K562 (cell line): ENCODE data around the gene FCHO1. TPM values are rescaled to one million over a fixed set of nuclear protein-coding genes. Genes with fewer than 3 reads are reported as not detected.

Source experiments
- ATF6 ChIP-seq: sonication (generic); formaldehyde crosslinking; IDR thresholded peaks from 2 replicates; pipeline ENCODE4 v1.4.0; 2020; ENCODE audit warnings: mild to moderate bottlenecking, missing genetic modification reagents
- CCNT2 ChIP-seq: IDR thresholded peaks from 2 replicates; pipeline ENCODE4 v1.6.1; 2011; ENCODE audit warnings: borderline replicate concordance, low read depth, mild to moderate bottlenecking, moderate library complexity, mixed read lengths, low read length; ENCODE audit not compliant: insufficient read length; ENCODE audit errors: extremely low read depth
- JUN ChIP-seq, 2 experiments: sonication (generic) in 1 of 2; formaldehyde crosslinking in 1 of 2; IDR thresholded peaks; 2 replicates each; pipeline versions ENCODE4 v1.6.1 to v1.8.0; 2012 to 2022; ENCODE audit warnings: borderline replicate concordance in 2 of 2, mild to moderate bottlenecking in 2 of 2, improper control_type of control experiment in 1 of 2, low read depth in 1 of 2, low read length in 1 of 2, missing genetic modification reagents in 1 of 2
- LARP7 ChIP-seq: fragments of 450-650 bp; IDR thresholded peaks from 2 replicates; pipeline ENCODE4 v1.6.1; 2016
- LEF1 ChIP-seq: fragments of 450-650 bp; IDR thresholded peaks from 2 replicates; pipeline ENCODE4 v1.6.1; 2016; ENCODE audit warnings: mild to moderate bottlenecking
- MLX ChIP-seq, 2 experiments: fragments of 450-650 bp in 1 of 2; sonication (generic) in 1 of 2; formaldehyde crosslinking; conservative IDR thresholded peaks; 2 replicates each; pipeline versions ENCODE4 v1.4.0 to v1.8.1; 2020 to 2022; ENCODE audit warnings: mild to moderate bottlenecking in 1 of 2, missing genetic modification reagents in 1 of 2
- NELFE ChIP-seq: IDR thresholded peaks from 2 replicates; pipeline ENCODE4 v1.6.1; 2011; ENCODE audit warnings: mild to moderate bottlenecking; ENCODE audit not compliant: insufficient read depth, insufficient read length
- PHF21A ChIP-seq: fragments of 450-650 bp; IDR thresholded peaks from 2 replicates; pipeline ENCODE4 v1.6.1; 2017; ENCODE audit warnings: low read depth, borderline replicate concordance
- SMAD3 ChIP-seq: fragments of 450-650 bp; formaldehyde crosslinking; conservative IDR thresholded peaks from 2 replicates; pipeline ENCODE4 v1.4.0; 2020; ENCODE audit warnings: mild to moderate bottlenecking
- SMARCE1 ChIP-seq: fragments of 450-650 bp; IDR thresholded peaks from 2 replicates; pipeline ENCODE4 v1.7.1; 2016; ENCODE audit warnings: mild to moderate bottlenecking
- ZBTB7A ChIP-seq: IDR thresholded peaks from 2 replicates; pipeline ENCODE4 v1.6.1; 2011; ENCODE audit warnings: low read depth, mild to moderate bottlenecking, low read length, moderate library complexity, borderline replicate concordance; ENCODE audit not compliant: control insufficient read depth
- ZNF184 ChIP-seq: sonication (generic); formaldehyde crosslinking; IDR thresholded peaks from 2 replicates; pipeline ENCODE4 v1.5.0; 2020; ENCODE audit warnings: missing genetic modification reagents
- ZNF197 ChIP-seq: fragments of 200-800 bp; sonication (Bioruptor generic); IDR thresholded peaks from 2 replicates; pipeline ENCODE4 v1.6.1; 2016; ENCODE audit warnings: low read depth, missing genetic modification characterization, missing compliant biosample characterization
- ZNF41 ChIP-seq: fragments of 250-450 bp; sonication (Bioruptor Pico); conservative IDR thresholded peaks from 2 replicates; pipeline ENCODE4 v1.4.0; 2020; ENCODE audit warnings: mild to moderate bottlenecking
- ZNF740 ChIP-seq, 3 experiments: fragments of 200-800 bp in 1 of 3; sonication (Bioruptor generic) in 1 of 3; sonication (generic) in 1 of 3; formaldehyde crosslinking in 1 of 3; IDR thresholded peaks; 2 replicates each; pipeline versions ENCODE4 v1.6.1 to v1.8.0; 2016 to 2022; ENCODE audit warnings: mild to moderate bottlenecking in 2 of 3, missing compliant biosample characterization in 2 of 3, missing genetic modification characterization in 2 of 3, missing genetic modification reagents in 1 of 3
- polyA plus RNA-seq, 8 experiments: library from polyadenylated mRNA; depleted of rRNA in 4 of 8; stranded (reverse) in 5 of 8; unstranded in 3 of 8; fragments of >200 nt; fragmentation: Nextera tagmentation in 2 of 8; fragmentation: Illumina TruSeq in 1 of 8; extraction: Ambion mirVana in 2 of 8; extraction: Trizol in 1 of 8; gene quantifications; 2 replicates each; pipeline versions ENCODE4 v1.2.1 to v1.2.3, GENCODE V29; 2011 to 2014; ENCODE audit warnings: inconsistent platforms in 1 of 8, missing spikeins in 1 of 8
- total RNA-seq, 7 experiments: library from RNA; depleted of rRNA in 6 of 7; stranded (reverse); fragments of >200 nt in 6 of 7; fragmentation: Illumina TruSeq in 2 of 7; extraction: Trizol in 2 of 7; gene quantifications; 2 replicates each; pipeline versions ENCODE4 v1.2.1 to v1.2.3, GENCODE V29; 2011 to 2021; ENCODE audit warnings: low replicate concordance in 1 of 7
- TF ChIP-seq, protein P1 (sequence below): fragments of 250-450 bp; sonication (Bioruptor Pico); IDR thresholded peaks from 2 replicates; pipeline ENCODE4 v1.5.0; 2021
- TF ChIP-seq, protein P2 (sequence below): sonication (generic); formaldehyde crosslinking; IDR thresholded peaks from 2 replicates; pipeline ENCODE4 v1.8.0; 2023; ENCODE audit warnings: mild to moderate bottlenecking, missing genetic modification reagents

FCHO1 gene
- total and polyA plus RNA-seq, 9 of the 15 experiments (the other 6 are each of a cell fraction or from before 2014, with no cell fraction given): 0.21 to 58.9 (median 18.3) TPM

DNA sequence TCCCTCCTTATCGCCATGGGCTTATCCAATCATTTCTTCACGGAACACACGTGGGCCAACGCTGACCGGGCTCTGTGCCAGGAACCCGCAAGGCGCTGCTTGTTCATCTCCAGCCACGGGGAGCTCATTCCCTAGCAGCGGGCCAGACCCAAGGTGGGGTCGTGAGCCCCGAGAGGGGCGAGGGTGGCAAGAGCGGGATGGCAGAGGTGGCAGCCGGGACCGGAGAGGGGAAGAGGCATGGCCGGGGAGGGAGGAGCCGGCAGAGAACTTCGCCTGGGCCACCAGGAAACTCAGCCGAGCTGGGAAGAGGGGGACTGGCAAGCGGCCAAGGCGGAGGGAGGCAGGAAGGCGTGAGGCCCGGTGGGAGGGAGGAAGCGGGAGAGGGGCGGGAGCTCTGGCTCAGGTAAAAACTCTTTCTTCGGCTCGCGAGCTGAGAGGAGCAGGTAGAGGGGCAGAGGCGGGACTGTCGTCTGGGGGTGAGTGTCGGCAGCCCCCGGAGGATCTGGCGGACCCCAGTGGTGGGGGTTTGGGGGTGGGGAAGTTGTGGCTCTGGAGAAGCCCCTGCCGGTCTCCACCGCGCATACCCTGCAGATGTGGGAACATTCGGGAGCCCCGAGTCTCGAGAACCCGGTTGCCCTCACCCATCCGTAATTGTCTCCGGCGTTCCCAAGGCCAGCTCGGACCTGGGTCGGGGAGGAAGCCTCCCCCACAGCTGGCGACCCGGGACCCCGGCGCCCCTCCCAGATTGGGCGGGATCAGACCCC, 43.6 kb downstream of the FCHO1 start, which contains the start of gene B3GNT3 (continued):
- TF ChIP-seq, protein P1, sequence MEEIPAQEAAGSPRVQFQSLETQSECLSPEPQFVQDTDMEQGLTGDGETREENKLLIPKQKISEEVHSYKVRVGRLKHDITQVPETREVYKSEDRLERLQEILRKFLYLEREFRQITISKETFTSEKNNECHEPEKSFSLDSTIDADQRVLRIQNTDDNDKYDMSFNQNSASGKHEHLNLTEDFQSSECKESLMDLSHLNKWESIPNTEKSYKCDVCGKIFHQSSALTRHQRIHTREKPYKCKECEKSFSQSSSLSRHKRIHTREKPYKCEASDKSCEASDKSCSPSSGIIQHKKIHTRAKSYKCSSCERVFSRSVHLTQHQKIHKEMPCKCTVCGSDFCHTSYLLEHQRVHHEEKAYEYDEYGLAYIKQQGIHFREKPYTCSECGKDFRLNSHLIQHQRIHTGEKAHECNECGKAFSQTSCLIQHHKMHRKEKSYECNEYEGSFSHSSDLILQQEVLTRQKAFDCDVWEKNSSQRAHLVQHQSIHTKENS: no peak
- TF ChIP-seq ZNF41 (CRISPR knock-in tag): no peak
- no peak for TF ChIP-seq JUN (IDR thresholded peaks at IDR 0.05; ENCODE audit: borderline replicate concordance, low read depth, low read length)
- TF ChIP-seq JUN (CRISPR knock-in tag; IDR thresholded peaks at IDR 0.05; ENCODE audit: borderline replicate concordance): no peak
- no peak for TF ChIP-seq NELFE
- 0 out of 2 replicates have a peak, but pooled peaks have one; percentile 67 for TF ChIP-seq ATF6 (CRISPR knock-in tag)
- TF ChIP-seq SMAD3 (CRISPR knock-in tag): no peak
- no peak for TF ChIP-seq ZNF740 (CRISPR knock-in tag; IDR thresholded peaks at IDR 0.05)
- no peak for TF ChIP-seq ZNF740 (tag; IDR thresholded peaks at IDR 0.05)
- no peak for TF ChIP-seq ZNF197
- TF ChIP-seq PHF21A: no peak
- peak; percentile 77; the same call in 1 of the 2 replicates for TF ChIP-seq ZBTB7A
- TF ChIP-seq SMARCE1: peak; percentile 48; the same call in 1 of the 2 replicates
- TF ChIP-seq, protein P2, sequence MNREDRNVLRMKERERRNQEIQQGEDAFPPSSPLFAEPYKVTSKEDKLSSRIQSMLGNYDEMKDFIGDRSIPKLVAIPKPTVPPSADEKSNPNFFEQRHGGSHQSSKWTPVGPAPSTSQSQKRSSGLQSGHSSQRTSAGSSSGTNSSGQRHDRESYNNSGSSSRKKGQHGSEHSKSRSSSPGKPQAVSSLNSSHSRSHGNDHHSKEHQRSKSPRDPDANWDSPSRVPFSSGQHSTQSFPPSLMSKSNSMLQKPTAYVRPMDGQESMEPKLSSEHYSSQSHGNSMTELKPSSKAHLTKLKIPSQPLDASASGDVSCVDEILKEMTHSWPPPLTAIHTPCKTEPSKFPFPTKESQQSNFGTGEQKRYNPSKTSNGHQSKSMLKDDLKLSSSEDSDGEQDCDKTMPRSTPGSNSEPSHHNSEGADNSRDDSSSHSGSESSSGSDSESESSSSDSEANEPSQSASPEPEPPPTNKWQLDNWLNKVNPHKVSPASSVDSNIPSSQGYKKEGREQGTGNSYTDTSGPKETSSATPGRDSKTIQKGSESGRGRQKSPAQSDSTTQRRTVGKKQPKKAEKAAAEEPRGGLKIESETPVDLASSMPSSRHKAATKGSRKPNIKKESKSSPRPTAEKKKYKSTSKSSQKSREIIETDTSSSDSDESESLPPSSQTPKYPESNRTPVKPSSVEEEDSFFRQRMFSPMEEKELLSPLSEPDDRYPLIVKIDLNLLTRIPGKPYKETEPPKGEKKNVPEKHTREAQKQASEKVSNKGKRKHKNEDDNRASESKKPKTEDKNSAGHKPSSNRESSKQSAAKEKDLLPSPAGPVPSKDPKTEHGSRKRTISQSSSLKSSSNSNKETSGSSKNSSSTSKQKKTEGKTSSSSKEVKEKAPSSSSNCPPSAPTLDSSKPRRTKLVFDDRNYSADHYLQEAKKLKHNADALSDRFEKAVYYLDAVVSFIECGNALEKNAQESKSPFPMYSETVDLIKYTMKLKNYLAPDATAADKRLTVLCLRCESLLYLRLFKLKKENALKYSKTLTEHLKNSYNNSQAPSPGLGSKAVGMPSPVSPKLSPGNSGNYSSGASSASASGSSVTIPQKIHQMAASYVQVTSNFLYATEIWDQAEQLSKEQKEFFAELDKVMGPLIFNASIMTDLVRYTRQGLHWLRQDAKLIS (CRISPR knock-in tag): no peak
- no peak; the same call in 1 of the 2 replicates for TF ChIP-seq LARP7
- TF ChIP-seq LEF1: no peak
- no peak for TF ChIP-seq CCNT2
- TF ChIP-seq ZNF184 (CRISPR knock-in tag): no peak
- no peak for TF ChIP-seq MLX (CRISPR knock-in tag; conservative IDR thresholded peaks at IDR 0.05)
